SK-N-SH (cell line): ENCODE measurements around the gene TRAPPC6A. TPM values are rescaled to one million over a fixed set of nuclear protein-coding genes. Genes with fewer than 3 reads are reported as not detected.

Experiments used
- CTCF ChIA-PET: fragments of 300-600, 350-600 bp; formaldehyde crosslinking; extraction: SDS; loops from one replicate; lab custom pipeline; 2021; lab: Yijun Ruan, JAX
- POLR2A ChIA-PET: fragments of 350-600 bp; sonication (Branson Sonifier 250); formaldehyde crosslinking; extraction: SDS; loops from one replicate; lab custom pipeline; 2020; ENCODE audit warnings: antibody characterized with exemption, inconsistent platforms; lab: Yijun Ruan, JAX
- DNase-seq: peaks from one replicate; pipeline ENCODE4 v3.0.0; 2012
- H2AFZ ChIP-seq: fragments of 200-600 bp; sonication (generic); 2 replicates; pipeline ENCODE4 v1.8.1; 2016; ENCODE audit warnings: antibody characterized with exemption, mild to moderate bottlenecking, low read depth
- H3F3A ChIP-seq: fragments of 200-600 bp; sonication (generic); replicated peaks from 2 replicates; pipeline ENCODE3; 2016; ENCODE audit warnings: antibody characterized with exemption, mild to moderate bottlenecking; ENCODE audit not compliant: insufficient read depth
- H3K27ac ChIP-seq, 2 experiments: fragments of 200-500 bp in 1 of 2; fragments of 200-600 bp in 1 of 2; sonication (Bioruptor generic) in 1 of 2; sonication (generic), shearing (Covaris generic) in 1 of 2; 2 replicates each; pipeline versions ENCODE4 v1.5.1 to v1.6.1; 2014 to 2016; ENCODE audit warnings: low read depth in 2 of 2, inconsistent platforms in 1 of 2, low read length in 1 of 2, mild to moderate bottlenecking in 1 of 2, mixed read lengths in 1 of 2
- H3K27me3 ChIP-seq: fragments of 200-600 bp; sonication (generic), shearing (Covaris generic); 2 replicates; pipeline ENCODE4 v1.6.1; 2016; ENCODE audit warnings: mixed run types; ENCODE audit not compliant: insufficient read depth
- H3K36me3 ChIP-seq, 2 experiments: fragments of 200-500 bp in 1 of 2; fragments of 200-600 bp in 1 of 2; sonication (Bioruptor generic) in 1 of 2; sonication (generic) in 1 of 2; replicated peaks in 1 of 2; 2 replicates each; pipeline versions ENCODE3 to v1.5.1; 2014 to 2016; ENCODE audit warnings: low read length in 1 of 2, mild to moderate bottlenecking in 1 of 2; ENCODE audit not compliant: insufficient read depth in 2 of 2, control insufficient read depth in 1 of 2
- H3K4me1 ChIP-seq, 2 experiments: fragments of 200-500 bp in 1 of 2; fragments of 200-600 bp in 1 of 2; sonication (Bioruptor generic) in 1 of 2; sonication (generic), shearing (Covaris generic) in 1 of 2; 2 replicates each; pipeline versions ENCODE4 v1.5.1 to v1.6.1; 2014 to 2016; ENCODE audit warnings: low read depth in 1 of 2, low read length in 1 of 2, mixed run types in 1 of 2; ENCODE audit not compliant: insufficient read depth in 2 of 2, control insufficient read depth in 1 of 2
- H3K4me2 ChIP-seq: fragments of 200-600 bp; sonication (generic), shearing (Covaris generic); 2 replicates; pipeline ENCODE4 v1.6.1; 2017; ENCODE audit warnings: mixed run types
- H3K4me3 ChIP-seq, 2 experiments: fragments of 200-500 bp in 1 of 2; fragments of 200-600 bp in 1 of 2; sonication (Bioruptor generic) in 1 of 2; sonication (generic), shearing (Covaris generic) in 1 of 2; 2 replicates each; pipeline versions ENCODE4 v1.5.1 to v1.8.1; 2014 to 2016; ENCODE audit warnings: low read depth in 2 of 2, inconsistent platforms in 1 of 2, low read length in 1 of 2, mild to moderate bottlenecking in 1 of 2, mixed read lengths in 1 of 2, moderate library complexity in 1 of 2
- H3K79me2 ChIP-seq: fragments of 200-600 bp; sonication (generic); 2 replicates; pipeline ENCODE4 v1.8.1; 2017; ENCODE audit warnings: mild to moderate bottlenecking; ENCODE audit not compliant: insufficient read depth
- H3K9ac ChIP-seq: fragments of 200-600 bp; sonication (generic); 2 replicates; pipeline ENCODE4 v1.6.1; 2017; ENCODE audit warnings: mixed run types
- H3K9me2 ChIP-seq: fragments of 200-600 bp; sonication (generic); 2 replicates; pipeline ENCODE4 v1.6.1; 2017; ENCODE audit warnings: mixed run types
- H3K9me3 ChIP-seq: fragments of 200-600 bp; sonication (generic); 2 replicates; pipeline ENCODE4 v1.6.1; 2017; ENCODE audit warnings: mixed run types, mild to moderate bottlenecking, moderate library complexity
- H4K20me1 ChIP-seq: fragments of 200-600 bp; sonication (generic); 2 replicates; pipeline ENCODE4 v1.6.1; 2017; ENCODE audit warnings: mild to moderate bottlenecking, mixed run types; ENCODE audit not compliant: insufficient read depth
- ELF1 ChIP-seq: IDR thresholded peaks from 2 replicates; pipeline ENCODE4 v1.4.0; 2012
- EP300 ChIP-seq, 2 experiments: IDR thresholded peaks; 2 replicates each; pipeline versions ENCODE4 v1.4.0 to v1.6.1; 2012; ENCODE audit warnings: borderline replicate concordance in 1 of 2, low read depth in 1 of 2, low read length in 1 of 2
- EZH2phosphoT487 ChIP-seq: fragments of 200-600 bp; sonication (generic); IDR thresholded peaks from 2 replicates; pipeline ENCODE4 v1.6.1; 2017; ENCODE audit warnings: low read depth, mixed run types, mild to moderate bottlenecking, antibody characterized with exemption, moderate library complexity, borderline replicate concordance
- FOXM1 ChIP-seq: IDR thresholded peaks from 2 replicates; pipeline ENCODE4 v1.4.0; 2012; ENCODE audit warnings: low read depth, mild to moderate bottlenecking
- GABPA ChIP-seq: IDR thresholded peaks from 2 replicates; pipeline ENCODE4 v1.4.0; 2012; ENCODE audit warnings: low read depth, mild to moderate bottlenecking
- GATA2 ChIP-seq: sonication (generic); formaldehyde crosslinking; IDR thresholded peaks from 2 replicates; pipeline ENCODE4 v1.5.0; 2020; ENCODE audit warnings: mild to moderate bottlenecking, missing genetic modification reagents
- JUND ChIP-seq: IDR thresholded peaks from 2 replicates; pipeline ENCODE4 v1.4.0; 2012
- MXI1 ChIP-seq: IDR thresholded peaks from 2 replicates; pipeline ENCODE4 v1.6.1; 2012; ENCODE audit warnings: mild to moderate bottlenecking, low read depth, low read length, improper control_type of control experiment
- NFIC ChIP-seq: IDR thresholded peaks from 2 replicates; pipeline ENCODE4 v1.4.0; 2012; ENCODE audit warnings: borderline replicate concordance
- RCOR1 ChIP-seq: fragments of 150-350 bp; IDR thresholded peaks from 2 replicates; pipeline ENCODE4 v1.6.1; 2017; ENCODE audit warnings: antibody characterized with exemption, low read length
- RFX5 ChIP-seq: IDR thresholded peaks from 2 replicates; pipeline ENCODE4 v1.6.1; 2012; ENCODE audit warnings: mild to moderate bottlenecking, improper control_type of control experiment, low read length
- SIN3A ChIP-seq: IDR thresholded peaks from 2 replicates; pipeline ENCODE4 v1.6.1; 2012; ENCODE audit warnings: low read depth, mild to moderate bottlenecking, low read length, moderate library complexity, borderline replicate concordance
- TCF12 ChIP-seq: IDR thresholded peaks from 2 replicates; pipeline ENCODE4 v1.4.0; 2012
- YY1 ChIP-seq: IDR thresholded peaks from 2 replicates; pipeline ENCODE4 v1.4.0; 2012; ENCODE audit warnings: low read depth, mild to moderate bottlenecking
- WGBS: methylation state at CpG from one replicate; pipeline ENCODE4 v1.1.6; 2017; ENCODE audit warnings: low lambda C conversion rate; 5-methylcytosine and 5-hydroxymethylcytosine counted together
- polyA plus RNA-seq, 3 experiments: library from polyadenylated mRNA; depleted of rRNA; stranded (reverse); fragments of >200 nt; gene quantifications; 2 replicates each; pipeline ENCODE4 v1.2.3, GENCODE V29; 2012
- TF ChIP-seq, protein P1 (sequence below): IDR thresholded peaks from 2 replicates; pipeline ENCODE4 v1.4.0; 2012; ENCODE audit warnings: low read depth, borderline replicate concordance
- TF ChIP-seq, protein P2 (sequence below): IDR thresholded peaks from 2 replicates; pipeline ENCODE4; 2012
- TF ChIP-seq, protein P3 (sequence below): IDR thresholded peaks from 2 replicates; pipeline ENCODE4 v1.4.0; 2012; ENCODE audit warnings: low read depth, borderline replicate concordance
- TF ChIP-seq, protein P4 (sequence below): fragments of 200-600 bp; sonication (generic); IDR thresholded peaks from 2 replicates; pipeline ENCODE4 v1.6.1; 2017; ENCODE audit warnings: antibody characterized with exemption, mild to moderate bottlenecking, moderate library complexity

TRAPPC6A gene
- polyA plus RNA-seq, 1 of the 3 experiments (the other 2 are of a cell fraction): 59.0 TPM

DNA sequence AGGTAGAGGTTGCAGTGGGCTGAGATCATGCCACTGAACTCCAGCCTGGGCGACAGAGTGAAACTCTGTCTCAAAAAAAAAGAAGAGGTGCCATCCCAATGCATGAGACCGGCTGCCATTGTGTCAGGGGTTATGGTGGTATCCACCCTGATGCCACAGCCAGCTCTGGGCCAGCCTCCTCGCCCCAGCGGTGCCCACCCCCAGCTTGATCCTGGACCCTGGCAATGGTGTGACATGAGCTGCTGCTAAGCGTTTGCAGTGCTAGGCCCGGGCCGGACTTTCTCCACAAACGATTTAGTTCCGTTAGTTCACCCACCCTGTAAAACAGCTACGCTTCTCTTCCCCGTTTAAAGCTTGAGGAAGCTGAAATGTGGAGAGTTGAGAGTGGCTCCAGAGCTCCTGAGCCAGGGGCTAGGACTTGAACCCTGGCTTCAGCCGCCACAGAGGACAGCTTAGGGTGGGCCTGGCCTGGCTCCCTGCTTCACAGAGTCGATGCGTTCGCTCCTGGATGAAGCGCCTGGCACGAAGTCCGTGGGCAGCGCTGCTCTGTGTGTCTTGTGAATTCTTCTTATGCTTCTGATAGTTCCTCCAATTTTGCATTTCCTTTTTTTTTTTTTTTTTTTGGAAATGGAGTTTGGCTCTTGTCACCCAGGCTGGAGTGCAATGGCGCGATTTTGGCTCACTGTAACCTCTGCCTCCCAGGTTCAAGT is 42.7 kb downstream of the TRAPPC6A start:
- Histone ChIP-seq H3K27ac (no peak overlapping the region), H4K20me1 (peaks cover 26% of the 10 kb centered on the region), H3K4me3 (no peak overlapping the region), H3K9me2 (no peaks in the 10 kb centered on the region), H3K9ac (no peak overlapping the region), H3K4me2 (no peak overlapping the region), H3K36me3 (no peaks in the 10 kb centered on the region), H3K27me3 (no peaks in the 10 kb centered on the region), H2AFZ (no peak overlapping the region), H3F3A (no peaks in the 10 kb centered on the region), H3K9me3 (no peaks in the 10 kb centered on the region), H3K79me2 (peaks cover 63% of the 10 kb centered on the region; the same call in 1 of the 2 replicates), H3K4me1 (peaks cover 0 to 23% of the 10 kb centered on the region in 2 experiments; a peak in 1 of 4 replicates)
- WGBS: 97% methylated on average over 20 of the region's 21 CpGs
- ChIA-PET POLR2A (no interaction called here), CTCF (interaction anchor here (1.1 to 5.0 kb wide), 3 partner anchors 10 to 113 kb away, joined by 3 to 24 read pairs (median 21); no protein-coding TSS in a partner anchor)
- DNase-seq: no peak
- TF ChIP-seq NFIC: no peak
- TF ChIP-seq ELF1: no peak
- TF ChIP-seq, protein P1, sequence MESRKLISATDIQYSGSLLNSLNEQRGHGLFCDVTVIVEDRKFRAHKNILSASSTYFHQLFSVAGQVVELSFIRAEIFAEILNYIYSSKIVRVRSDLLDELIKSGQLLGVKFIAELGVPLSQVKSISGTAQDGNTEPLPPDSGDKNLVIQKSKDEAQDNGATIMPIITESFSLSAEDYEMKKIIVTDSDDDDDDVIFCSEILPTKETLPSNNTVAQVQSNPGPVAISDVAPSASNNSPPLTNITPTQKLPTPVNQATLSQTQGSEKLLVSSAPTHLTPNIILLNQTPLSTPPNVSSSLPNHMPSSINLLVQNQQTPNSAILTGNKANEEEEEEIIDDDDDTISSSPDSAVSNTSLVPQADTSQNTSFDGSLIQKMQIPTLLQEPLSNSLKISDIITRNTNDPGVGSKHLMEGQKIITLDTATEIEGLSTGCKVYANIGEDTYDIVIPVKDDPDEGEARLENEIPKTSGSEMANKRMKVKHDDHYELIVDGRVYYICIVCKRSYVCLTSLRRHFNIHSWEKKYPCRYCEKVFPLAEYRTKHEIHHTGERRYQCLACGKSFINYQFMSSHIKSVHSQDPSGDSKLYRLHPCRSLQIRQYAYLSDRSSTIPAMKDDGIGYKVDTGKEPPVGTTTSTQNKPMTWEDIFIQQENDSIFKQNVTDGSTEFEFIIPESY: no peak
- TF ChIP-seq, protein P2, sequence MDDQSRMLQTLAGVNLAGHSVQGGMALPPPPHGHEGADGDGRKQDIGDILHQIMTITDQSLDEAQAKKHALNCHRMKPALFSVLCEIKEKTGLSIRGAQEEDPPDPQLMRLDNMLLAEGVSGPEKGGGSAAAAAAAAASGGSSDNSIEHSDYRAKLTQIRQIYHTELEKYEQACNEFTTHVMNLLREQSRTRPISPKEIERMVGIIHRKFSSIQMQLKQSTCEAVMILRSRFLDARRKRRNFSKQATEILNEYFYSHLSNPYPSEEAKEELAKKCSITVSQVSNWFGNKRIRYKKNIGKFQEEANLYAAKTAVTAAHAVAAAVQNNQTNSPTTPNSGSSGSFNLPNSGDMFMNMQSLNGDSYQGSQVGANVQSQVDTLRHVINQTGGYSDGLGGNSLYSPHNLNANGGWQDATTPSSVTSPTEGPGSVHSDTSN: no peak
- TF ChIP-seq MXI1: no peak
- TF ChIP-seq SIN3A: no peak
- TF ChIP-seq, protein P3, sequence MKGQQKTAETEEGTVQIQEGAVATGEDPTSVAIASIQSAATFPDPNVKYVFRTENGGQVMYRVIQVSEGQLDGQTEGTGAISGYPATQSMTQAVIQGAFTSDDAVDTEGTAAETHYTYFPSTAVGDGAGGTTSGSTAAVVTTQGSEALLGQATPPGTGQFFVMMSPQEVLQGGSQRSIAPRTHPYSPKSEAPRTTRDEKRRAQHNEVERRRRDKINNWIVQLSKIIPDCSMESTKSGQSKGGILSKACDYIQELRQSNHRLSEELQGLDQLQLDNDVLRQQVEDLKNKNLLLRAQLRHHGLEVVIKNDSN: no peak
- no peak for TF ChIP-seq RCOR1
- TF ChIP-seq GABPA: no peak
- TF ChIP-seq JUND: no peak
- no peak for TF ChIP-seq EZH2phosphoT487
- TF ChIP-seq RFX5: no peak
- no peak for TF ChIP-seq GATA2 (CRISPR knock-in tag)
- no peak for TF ChIP-seq EP300 (IDR thresholded peaks at IDR 0.05; ENCODE audit: borderline replicate concordance in 1 of 2, low read depth in 1 of 2, low read length in 1 of 2)
- TF ChIP-seq YY1: no peak
- TF ChIP-seq TCF12: no peak
- TF ChIP-seq, protein P4, sequence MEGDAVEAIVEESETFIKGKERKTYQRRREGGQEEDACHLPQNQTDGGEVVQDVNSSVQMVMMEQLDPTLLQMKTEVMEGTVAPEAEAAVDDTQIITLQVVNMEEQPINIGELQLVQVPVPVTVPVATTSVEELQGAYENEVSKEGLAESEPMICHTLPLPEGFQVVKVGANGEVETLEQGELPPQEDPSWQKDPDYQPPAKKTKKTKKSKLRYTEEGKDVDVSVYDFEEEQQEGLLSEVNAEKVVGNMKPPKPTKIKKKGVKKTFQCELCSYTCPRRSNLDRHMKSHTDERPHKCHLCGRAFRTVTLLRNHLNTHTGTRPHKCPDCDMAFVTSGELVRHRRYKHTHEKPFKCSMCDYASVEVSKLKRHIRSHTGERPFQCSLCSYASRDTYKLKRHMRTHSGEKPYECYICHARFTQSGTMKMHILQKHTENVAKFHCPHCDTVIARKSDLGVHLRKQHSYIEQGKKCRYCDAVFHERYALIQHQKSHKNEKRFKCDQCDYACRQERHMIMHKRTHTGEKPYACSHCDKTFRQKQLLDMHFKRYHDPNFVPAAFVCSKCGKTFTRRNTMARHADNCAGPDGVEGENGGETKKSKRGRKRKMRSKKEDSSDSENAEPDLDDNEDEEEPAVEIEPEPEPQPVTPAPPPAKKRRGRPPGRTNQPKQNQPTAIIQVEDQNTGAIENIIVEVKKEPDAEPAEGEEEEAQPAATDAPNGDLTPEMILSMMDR: no peak
- no peak for TF ChIP-seq FOXM1
